Endothelial cell of umbilical vein (primary cell): ENCODE measurements around the gene DNAH6. TPM values are rescaled to one million over a fixed set of nuclear protein-coding genes. Genes with fewer than 3 reads are reported as not detected.

Source experiments
- BruUV-seq: library from RNA; stranded (reverse); fragments of 400-500 nt; replicated peaks from 2 replicates; lab custom pipeline; 2021; lab: Mats Ljungman, UMichigan
- CTCF ChIA-PET: fragments of 300-600, 350-600 bp; sonication (Branson Sonifier 250); formaldehyde crosslinking; loops from one replicate; lab custom pipeline; 2021; ENCODE audit warnings: antibody characterized with exemption, inconsistent platforms; lab: Charles Lee
- POLR2A ChIA-PET: fragments of 300-600, 350-600 bp; sonication (Branson Sonifier 250); formaldehyde crosslinking; loops from one replicate; lab custom pipeline; 2021; ENCODE audit warnings: antibody characterized with exemption, inconsistent platforms; lab: Charles Lee
- DNase-seq: peaks from one replicate; pipeline ENCODE4 v3.0.0-alpha.2; 2011; ENCODE audit warnings: low read depth, low spot score
- FAIRE-seq: peaks from 2 replicates; lab custom pipeline; 2011; peaks lifted over from hg19 to GRCh38; lab: Jason Lieb, UNC
- H2AFZ ChIP-seq: 2 replicates; pipeline ENCODE4 v1.6.0; 2012; ENCODE audit warnings: low read depth, low read length, control low read depth, inconsistent platforms
- H3K27ac ChIP-seq: 2 replicates; pipeline ENCODE4 v1.5.1; 2011; ENCODE audit warnings: low read depth, mild to moderate bottlenecking, control low read depth, low read length, moderate library complexity; ENCODE audit not compliant: insufficient read depth
- H3K27me3 ChIP-seq, 2 experiments: 2 replicates each; pipeline versions ENCODE4 v1.6.0 to v1.6.1; 2011; ENCODE audit warnings: low read length in 2 of 2, mixed read lengths in 1 of 2; ENCODE audit not compliant: control insufficient read depth in 2 of 2, insufficient read depth in 2 of 2
- H3K36me3 ChIP-seq, 2 experiments: 2 replicates in 1 of 2; 3 replicates in 1 of 2; pipeline ENCODE4 v1.5.1; 2011; ENCODE audit warnings: low read length in 2 of 2, mild to moderate bottlenecking in 1 of 2, moderate library complexity in 1 of 2; ENCODE audit not compliant: control insufficient read depth in 2 of 2, insufficient read depth in 2 of 2; ENCODE audit errors: extremely low read depth in 1 of 2
- H3K4me1 ChIP-seq: 3 replicates; pipeline ENCODE4 v1.5.1; 2011; ENCODE audit warnings: mild to moderate bottlenecking, low read length; ENCODE audit not compliant: control insufficient read depth, insufficient read depth; ENCODE audit errors: extremely low read depth
- H3K4me2 ChIP-seq: 2 replicates; pipeline ENCODE4 v1.6.1; 2011; ENCODE audit warnings: low read length, control low read depth, mixed read lengths; ENCODE audit not compliant: insufficient read depth
- H3K4me3 ChIP-seq, 3 experiments: fragments of 200-600 bp in 1 of 3; sonication (generic), shearing (Covaris generic) in 1 of 3; replicated peaks in 1 of 3; 2 replicates each; pipeline ENCODE4 v1.5.1; 2011 to 2016; ENCODE audit warnings: control low read depth in 3 of 3, low read length in 3 of 3, mild to moderate bottlenecking in 2 of 3, inconsistent platforms in 1 of 3, low read depth in 1 of 3, moderate library complexity in 1 of 3; ENCODE audit not compliant: insufficient read depth in 1 of 3
- H3K79me2 ChIP-seq: 2 replicates; pipeline ENCODE4 v1.6.0; 2012; ENCODE audit warnings: low read length, inconsistent platforms; ENCODE audit not compliant: control insufficient read depth, insufficient read depth
- H3K9ac ChIP-seq: replicated peaks from 2 replicates; pipeline ENCODE3; 2011; ENCODE audit warnings: low read length, control low read depth; ENCODE audit not compliant: insufficient read depth; ENCODE audit errors: extremely low read depth
- H3K9me1 ChIP-seq: replicated peaks from 3 replicates; pipeline ENCODE4 v1.6.0; 2011; ENCODE audit warnings: mild to moderate bottlenecking, low read length; ENCODE audit not compliant: control insufficient read depth, insufficient read depth; ENCODE audit errors: extremely low read depth
- H3K9me3 ChIP-seq: replicated peaks from 2 replicates; pipeline ENCODE4 v1.5.1; 2012; ENCODE audit warnings: low read length, inconsistent platforms; ENCODE audit not compliant: control insufficient read depth, insufficient read depth
- H4K20me1 ChIP-seq: replicated peaks from 2 replicates; pipeline ENCODE3; 2011; ENCODE audit warnings: mild to moderate bottlenecking, low read length; ENCODE audit not compliant: control insufficient read depth, insufficient read depth; ENCODE audit errors: extremely low read depth
- CTCF ChIP-seq, 2 donors: IDR thresholded peaks; 1 replicate in 1 of 2; 2 replicates in 1 of 2; pipeline ENCODE4 v1.5.1; 2011; ENCODE audit warnings: low read length in 2 of 2, mild to moderate bottlenecking in 2 of 2, moderate library complexity in 2 of 2, control low read depth in 1 of 2, inconsistent platforms in 1 of 2, low read depth in 1 of 2; ENCODE audit not compliant: insufficient read depth in 1 of 2; ENCODE audit errors: extremely low read depth in 1 of 2
- EZH2 ChIP-seq: IDR thresholded peaks from 2 replicates; pipeline ENCODE4 v1.6.1; 2012; ENCODE audit warnings: borderline replicate concordance, low read depth, mild to moderate bottlenecking, moderate library complexity, low read length, inconsistent platforms; ENCODE audit not compliant: severe bottlenecking
- FOS ChIP-seq: IDR thresholded peaks from 2 replicates; pipeline ENCODE4 v1.6.1; 2011; ENCODE audit warnings: mild to moderate bottlenecking, low read length, moderate library complexity, borderline replicate concordance; ENCODE audit not compliant: insufficient read depth
- GATA2 ChIP-seq: IDR thresholded peaks from 2 replicates; pipeline ENCODE4 v1.7.0; 2011; ENCODE audit warnings: low read depth, mild to moderate bottlenecking, moderate library complexity, mixed read lengths, low read length; ENCODE audit not compliant: insufficient read length, insufficient read depth
- JUN ChIP-seq: IDR thresholded peaks from 2 replicates; pipeline ENCODE4 v1.6.1; 2011; ENCODE audit warnings: borderline replicate concordance, low read depth; ENCODE audit not compliant: insufficient read length, insufficient read depth
- MAX ChIP-seq: IDR thresholded peaks from 2 replicates; pipeline ENCODE4 v1.6.1; 2011; ENCODE audit not compliant: insufficient read depth, insufficient read length
- MYC ChIP-seq: IDR thresholded peaks from one replicate; pipeline ENCODE4 v1.6.1; 2011; ENCODE audit warnings: mild to moderate bottlenecking, low read depth, low read length
- POLR2A ChIP-seq: IDR thresholded peaks from 2 replicates; pipeline ENCODE4 v1.6.1; 2012; ENCODE audit warnings: low read depth, mild to moderate bottlenecking, control low read depth, low read length
- POLR2AphosphoS5 ChIP-seq: IDR thresholded peaks from 2 replicates; pipeline ENCODE4 v1.6.1; 2012; ENCODE audit warnings: low read depth, mild to moderate bottlenecking, control low read depth, low read length, moderate library complexity; ENCODE audit not compliant: insufficient read depth
- dilution Hi-C: fragments of 300-500 bp; cut with MboI; formaldehyde crosslinking; loops from one replicate; pipeline ENCODE4 v1.15.0; 2019; ENCODE audit warnings: low sequenced_read_pairs; ENCODE audit not compliant: extremely low pct_ligation_motif_present
- intact Hi-C: fragments of 100-400 bp; cut with micrococcal nuclease; formaldehyde crosslinking; loops from one replicate; pipeline ENCODE4 v1.10.0; 2022
- polyA plus RNA-seq, 4 experiments: library from polyadenylated mRNA; depleted of rRNA in 3 of 4; stranded (reverse) in 3 of 4; unstranded in 1 of 4; fragments of >200 nt; gene quantifications; 2 replicates each; pipeline versions ENCODE4 v1.2.1 to v1.2.3, GENCODE V29; 2011 to 2012; ENCODE audit warnings: missing spikeins in 1 of 4
- total RNA-seq: library from RNA; stranded (reverse); gene quantifications from 2 replicates; pipeline ENCODE4 v1.2.3, GENCODE V29; 2021

Gene DNAH6
- total and polyA plus RNA-seq, 2 donors (not counting 3 experiments of a cell fraction or from before 2014, with no cell fraction given), result 0.24 TPM; not detected in 1

DNA sequence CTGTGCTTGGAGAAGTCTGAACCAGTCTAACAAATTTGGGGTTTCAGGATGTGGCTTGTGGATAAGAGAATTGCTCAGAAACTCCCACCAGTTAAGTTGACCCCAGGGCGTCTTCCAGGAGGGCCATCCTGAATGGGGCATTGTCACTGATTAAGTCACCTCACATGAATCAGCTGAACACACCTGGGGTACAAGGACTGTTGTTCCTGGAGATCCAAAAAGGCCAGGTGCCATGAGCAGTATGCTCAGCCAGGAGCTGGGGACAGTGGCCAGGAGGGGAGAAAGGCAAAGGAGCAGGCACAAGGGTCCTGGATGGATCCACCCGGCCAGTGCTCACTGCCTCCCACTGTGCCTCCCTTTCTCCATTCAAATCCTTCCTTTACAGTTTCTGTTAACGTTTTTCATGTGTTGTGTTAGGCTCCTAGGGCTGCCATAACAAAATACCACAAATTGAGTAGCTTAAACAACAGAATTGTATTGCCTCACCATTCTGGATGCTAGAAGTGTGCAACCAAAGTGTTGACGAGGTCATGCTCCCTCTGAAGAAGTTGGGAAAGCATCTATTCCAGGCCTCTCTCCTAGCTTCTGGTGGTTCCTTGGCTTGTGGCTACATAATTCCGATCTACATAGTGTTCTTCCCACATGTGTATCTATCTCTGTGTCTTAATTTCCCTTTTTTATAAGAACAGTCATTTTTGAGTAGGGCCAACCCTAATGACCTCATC is 331.2 kb downstream of the DNAH6 start:
- Histone ChIP-seq H2AFZ (no peak overlapping the region), H3K4me1 (no peaks in the 10 kb centered on the region), H3K27ac (no peak overlapping the region), H3K4me3 (no peak overlapping the region), H3K9ac (no peak overlapping the region), H3K79me2 (no peaks in the 10 kb centered on the region), H3K27me3 (peaks cover 0 to 1% of the 10 kb centered on the region in 2 experiments), H3K9me1 (no peaks in the 10 kb centered on the region), H3K9me3 (no peaks in the 10 kb centered on the region), H4K20me1 (no peaks in the 10 kb centered on the region), H3K36me3 (no peaks in the 10 kb centered on the region), H3K4me2 (no peak overlapping the region)
- BruUV-seq, result no TSS peak
- FAIRE-seq, result no peak
- no peak for DNase-seq
- intact Hi-C loops (no loop called here), dilution Hi-C loops (no loop called here)
- no peak for TF ChIP-seq EZH2
- TF ChIP-seq CTCF (IDR thresholded peaks at IDR 0.05; ENCODE audit: extremely low read depth in 1 of 2, insufficient read depth in 1 of 2, low read depth in 1 of 2, low read length in 2 of 2), result no peak
- TF ChIP-seq POLR2AphosphoS5, result no peak
- TF ChIP-seq JUN, result no peak
- TF ChIP-seq MAX, result no peak
- TF ChIP-seq FOS, result no peak
- TF ChIP-seq GATA2, result no peak
- TF ChIP-seq MYC, result no peak
- no peak for TF ChIP-seq POLR2A
- ChIA-PET POLR2A (no interaction called here), CTCF (no interaction called here)
